ENCODE data around the gene MGAT4B.
A peak's percentile ranks its signal among the peaks of the same experiment; 100 is the strongest.

Gene MGAT4B

DNA sequence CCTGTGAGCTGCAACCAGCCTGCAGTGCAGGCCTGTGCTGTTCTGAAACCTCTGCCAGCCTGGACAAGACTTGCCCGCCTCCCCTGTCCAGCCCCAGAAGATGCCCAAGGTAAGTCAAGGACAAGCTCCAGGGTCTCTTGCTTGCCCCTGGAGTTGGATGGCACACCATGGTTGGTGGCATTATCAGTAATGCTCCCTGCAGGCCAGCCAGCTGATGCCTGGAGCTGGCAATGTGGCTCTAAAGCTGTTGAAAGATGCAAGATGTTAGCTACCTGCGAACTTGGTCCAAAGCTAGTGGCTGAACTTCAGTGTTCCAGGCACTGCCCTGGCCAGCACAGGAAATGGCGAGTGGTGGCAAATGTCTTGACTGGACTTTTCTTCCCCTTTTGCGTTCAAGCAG lies 26.8 kb downstream of the MGAT4B start:
- no peak overlapping the region for H2AFZ ChIP-seq (ENCODE audit: insufficient read depth, low read length, poor library complexity)
- peaks cover 11 to 20% of the 10 kb centered on the region in 2 experiments for H3K4me1 ChIP-seq (ENCODE audit: control insufficient read depth in 1 of 2, insufficient read depth in 2 of 2, low read length in 2 of 2)
- H3K79me1 ChIP-seq (ENCODE audit: low read length): no peaks in the 10 kb centered on the region
- no peaks in the 10 kb centered on the region for H3K9me3 ChIP-seq (ENCODE audit: insufficient read depth, low read depth, low read length)
- no peak overlapping the region for H3K9ac ChIP-seq (ENCODE audit: low read length)
- no peak overlapping the region for H3K4me2 ChIP-seq (ENCODE audit: low read length)
- H2BK12ac ChIP-seq (ENCODE audit: low read length): no peak overlapping the region
- no CpG with 5 or more reads among the region's 4 CpGs for WGBS (ENCODE audit: extremely low coverage, insufficient coverage, insufficient read length)
- H3K23ac ChIP-seq (ENCODE audit: low read length): no peak overlapping the region
- H3K27ac ChIP-seq (ENCODE audit: low read depth, low read length): no peak overlapping the region
- H3K4me3 ChIP-seq (ENCODE audit: low read depth, low read length): no peak overlapping the region
- H3K27me3 ChIP-seq (ENCODE audit: insufficient read depth, low read length): no peaks in the 10 kb centered on the region
- no peaks in the 10 kb centered on the region for H3K79me2 ChIP-seq (ENCODE audit: control insufficient read depth, insufficient read depth, low read length, poor library complexity)
- H2BK120ac ChIP-seq (ENCODE audit: insufficient read depth, low read length, poor library complexity): no peak overlapping the region
- H3K18ac ChIP-seq (ENCODE audit: low read length): no peak overlapping the region
- no peak for DNase-seq
- peaks cover 17 to 30% of the 10 kb centered on the region in 2 experiments for H3K36me3 ChIP-seq (ENCODE audit: control insufficient read depth in 1 of 2, insufficient read depth in 2 of 2, low read length in 2 of 2)
- H2BK5ac ChIP-seq (ENCODE audit: low read depth, low read length, poor library complexity): no peak overlapping the region
- H4K91ac ChIP-seq (ENCODE audit: low read depth, low read length): no peak overlapping the region
- no peak overlapping the region for H3K4ac ChIP-seq (ENCODE audit: low read depth, low read length)
- H4K8ac ChIP-seq (ENCODE audit: low read depth, low read length): no peak overlapping the region
- no peak overlapping the region for H3K14ac ChIP-seq (ENCODE audit: low read length)
- H4K12ac ChIP-seq (ENCODE audit: low read depth, low read length): no peak overlapping the region
- H2AK5ac ChIP-seq (ENCODE audit: low read length): no peak overlapping the region

DNA sequence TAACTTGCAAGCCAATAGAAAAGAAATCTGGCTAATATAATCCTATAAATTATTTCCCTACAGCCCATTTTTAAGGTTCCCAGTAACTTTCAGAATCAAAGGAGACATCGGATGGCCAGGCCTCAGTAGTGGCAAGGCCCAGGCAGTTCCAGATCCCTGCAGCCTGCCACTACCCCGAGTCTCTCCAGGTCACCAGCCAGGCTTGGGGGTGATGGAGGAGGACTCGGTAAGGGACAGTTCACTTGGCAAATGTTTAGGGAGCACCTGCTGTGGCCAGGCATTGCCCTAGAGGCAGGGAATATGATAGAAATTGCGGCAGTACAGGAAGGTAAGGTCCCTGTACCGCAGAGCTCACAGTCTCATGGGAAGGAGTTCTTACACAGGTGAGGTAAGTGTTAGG lies 28.1 kb downstream of the MGAT4B start:
- no CpG with 5 or more reads among the region's 5 CpGs for WGBS (ENCODE audit: extremely low coverage, insufficient coverage, insufficient read length)
- H3K4me3 ChIP-seq (ENCODE audit: low read depth, low read length): no peak overlapping the region
- DNase-seq: no peak
- H4K91ac ChIP-seq (ENCODE audit: low read depth, low read length): no peak overlapping the region
- no peak overlapping the region for H2BK120ac ChIP-seq (ENCODE audit: insufficient read depth, low read length, poor library complexity)
- H3K4ac ChIP-seq (ENCODE audit: low read depth, low read length): no peak overlapping the region
- peak overlapping the region; percentile 29 for H3K18ac ChIP-seq (ENCODE audit: low read length)
- no peak overlapping the region for H3K9ac ChIP-seq (ENCODE audit: low read length)
- H2BK5ac ChIP-seq (ENCODE audit: low read depth, low read length, poor library complexity): no peak overlapping the region
- H3K36me3 ChIP-seq (ENCODE audit: control insufficient read depth in 1 of 2, insufficient read depth in 2 of 2, low read length in 2 of 2): peaks cover 28 to 42% of the 10 kb centered on the region in 2 experiments
- no peak overlapping the region for H4K12ac ChIP-seq (ENCODE audit: low read depth, low read length)
- H3K4me1 ChIP-seq (ENCODE audit: control insufficient read depth in 1 of 2, insufficient read depth in 2 of 2, low read length in 2 of 2): peaks cover 11 to 20% of the 10 kb centered on the region in 2 experiments
- H2BK12ac ChIP-seq (ENCODE audit: low read length): no peak overlapping the region
- H3K27me3 ChIP-seq (ENCODE audit: insufficient read depth, low read length): no peaks in the 10 kb centered on the region
- no peak overlapping the region for H3K27ac ChIP-seq (ENCODE audit: low read depth, low read length)
- H3K4me2 ChIP-seq (ENCODE audit: low read length): no peak overlapping the region
- no peak overlapping the region for H2AFZ ChIP-seq (ENCODE audit: insufficient read depth, low read length, poor library complexity)
- no peaks in the 10 kb centered on the region for H3K79me2 ChIP-seq (ENCODE audit: control insufficient read depth, insufficient read depth, low read length, poor library complexity)
- H3K23ac ChIP-seq (ENCODE audit: low read length): no peak overlapping the region
- no peak overlapping the region for H2AK5ac ChIP-seq (ENCODE audit: low read length)
- no peaks in the 10 kb centered on the region for H3K9me3 ChIP-seq (ENCODE audit: insufficient read depth, low read depth, low read length)
- no peak overlapping the region for H3K14ac ChIP-seq (ENCODE audit: low read length)
- no peaks in the 10 kb centered on the region for H3K79me1 ChIP-seq (ENCODE audit: low read length)
- no peak overlapping the region for H4K8ac ChIP-seq (ENCODE audit: low read depth, low read length)

DNA sequence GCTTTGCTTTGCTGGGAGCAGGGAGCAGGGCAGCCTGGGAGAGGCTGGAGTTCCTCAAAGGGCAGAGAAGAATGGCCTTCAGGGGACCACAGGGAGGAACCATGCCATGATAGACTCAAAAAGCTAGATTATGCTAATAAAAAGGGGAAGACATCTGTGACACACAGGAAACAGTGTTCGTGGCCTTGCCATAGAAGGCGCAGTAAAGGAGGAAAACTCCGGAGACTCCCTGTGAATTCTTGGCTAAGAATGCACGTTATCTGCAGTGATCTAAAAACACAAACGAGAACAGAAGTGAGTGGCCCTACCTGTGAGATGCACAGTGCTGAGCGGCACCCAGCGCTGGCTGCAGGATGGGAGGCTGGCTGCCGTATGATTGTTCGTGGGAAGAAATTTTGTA lies 28.8 kb downstream of the MGAT4B start:
- WGBS (ENCODE audit: extremely low coverage, insufficient coverage, insufficient read length): no CpG with 5 or more reads among the region's 9 CpGs
- H3K14ac ChIP-seq (ENCODE audit: low read length): no peak overlapping the region
- peak overlapping the region; percentile 42 for H2BK5ac ChIP-seq (ENCODE audit: low read depth, low read length, poor library complexity)

DNA sequence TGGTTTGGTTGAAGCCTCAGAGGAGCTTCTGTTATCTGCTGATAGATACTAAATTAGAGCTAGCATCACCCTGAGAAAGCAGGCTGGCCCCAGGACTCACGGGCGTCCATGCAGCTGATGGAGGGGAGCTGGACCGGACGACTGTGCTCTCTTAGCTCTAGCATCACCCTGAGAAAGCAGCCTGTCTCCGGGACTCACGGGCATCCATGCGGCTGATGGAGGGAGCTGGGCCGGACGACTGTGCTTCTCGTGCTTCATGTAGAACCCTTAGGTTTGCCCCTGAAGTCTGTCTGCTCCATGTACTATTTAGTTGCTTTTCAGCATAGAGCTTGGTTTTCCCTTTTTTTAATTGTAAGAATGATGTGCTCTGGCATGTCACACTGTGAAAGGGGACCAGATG lies 29.2 kb downstream of the MGAT4B start:
- H3K4me1 ChIP-seq (ENCODE audit: control insufficient read depth in 1 of 2, insufficient read depth in 2 of 2, low read length in 2 of 2): peaks cover 11 to 20% of the 10 kb centered on the region in 2 experiments
- no peaks in the 10 kb centered on the region for H3K79me2 ChIP-seq (ENCODE audit: control insufficient read depth, insufficient read depth, low read length, poor library complexity)
- peaks cover 39 to 53% of the 10 kb centered on the region in 2 experiments for H3K36me3 ChIP-seq (ENCODE audit: control insufficient read depth in 1 of 2, insufficient read depth in 2 of 2, low read length in 2 of 2)
- no peak overlapping the region for H4K91ac ChIP-seq (ENCODE audit: low read depth, low read length)
- no peak overlapping the region for H3K23ac ChIP-seq (ENCODE audit: low read length)
- H2BK12ac ChIP-seq (ENCODE audit: low read length): no peak overlapping the region
- H3K18ac ChIP-seq (ENCODE audit: low read length): no peak overlapping the region
- WGBS (ENCODE audit: extremely low coverage, insufficient coverage, insufficient read length): no CpG with 5 or more reads among the region's 10 CpGs
- H3K4me2 ChIP-seq (ENCODE audit: low read length): no peak overlapping the region
- H3K4ac ChIP-seq (ENCODE audit: low read depth, low read length): no peak overlapping the region
- no peak overlapping the region for H3K4me3 ChIP-seq (ENCODE audit: low read depth, low read length)
- H4K12ac ChIP-seq (ENCODE audit: low read depth, low read length): no peak overlapping the region
- no peak overlapping the region for H3K9ac ChIP-seq (ENCODE audit: low read length)
- H3K27ac ChIP-seq (ENCODE audit: low read depth, low read length): peak overlapping the region; percentile 66
- no peak overlapping the region for H2AFZ ChIP-seq (ENCODE audit: insufficient read depth, low read length, poor library complexity)
- H3K27me3 ChIP-seq (ENCODE audit: insufficient read depth, low read length): no peaks in the 10 kb centered on the region
- no peak overlapping the region for H3K14ac ChIP-seq (ENCODE audit: low read length)
- no peaks in the 10 kb centered on the region for H3K79me1 ChIP-seq (ENCODE audit: low read length)
- no peak overlapping the region for H2BK120ac ChIP-seq (ENCODE audit: insufficient read depth, low read length, poor library complexity)
- H2AK5ac ChIP-seq (ENCODE audit: low read length): no peak overlapping the region
- no peaks in the 10 kb centered on the region for H3K9me3 ChIP-seq (ENCODE audit: insufficient read depth, low read depth, low read length)
- H4K8ac ChIP-seq (ENCODE audit: low read depth, low read length): no peak overlapping the region
- H2BK5ac ChIP-seq (ENCODE audit: low read depth, low read length, poor library complexity): peak overlapping the region; percentile 42
- no peak for DNase-seq

More for the DNA sequence above, 28.8 kb downstream of the MGAT4B start:
- H3K9me3 ChIP-seq (ENCODE audit: insufficient read depth, low read depth, low read length): no peaks in the 10 kb centered on the region
- no peak overlapping the region for H2BK12ac ChIP-seq (ENCODE audit: low read length)
- no peak overlapping the region for H4K91ac ChIP-seq (ENCODE audit: low read depth, low read length)
- H4K8ac ChIP-seq (ENCODE audit: low read depth, low read length): no peak overlapping the region
- peak; percentile 33 to 69 for DNase-seq
- H3K27me3 ChIP-seq (ENCODE audit: insufficient read depth, low read length): no peaks in the 10 kb centered on the region
- no peak overlapping the region for H2BK120ac ChIP-seq (ENCODE audit: insufficient read depth, low read length, poor library complexity)
- no peak overlapping the region for H3K4ac ChIP-seq (ENCODE audit: low read depth, low read length)
- H3K79me2 ChIP-seq (ENCODE audit: control insufficient read depth, insufficient read depth, low read length, poor library complexity): no peaks in the 10 kb centered on the region
- no peak overlapping the region for H3K4me3 ChIP-seq (ENCODE audit: low read depth, low read length)
- H3K9ac ChIP-seq (ENCODE audit: low read length): no peak overlapping the region
- H3K4me1 ChIP-seq (ENCODE audit: control insufficient read depth in 1 of 2, insufficient read depth in 2 of 2, low read length in 2 of 2): peaks cover 11 to 20% of the 10 kb centered on the region in 2 experiments
- peak overlapping the region; percentile 66 for H3K27ac ChIP-seq (ENCODE audit: low read depth, low read length)
- no peak overlapping the region for H3K4me2 ChIP-seq (ENCODE audit: low read length)
- no peak overlapping the region for H3K23ac ChIP-seq (ENCODE audit: low read length)
- H2AK5ac ChIP-seq (ENCODE audit: low read length): no peak overlapping the region
- H4K12ac ChIP-seq (ENCODE audit: low read depth, low read length): no peak overlapping the region
- H2AFZ ChIP-seq (ENCODE audit: insufficient read depth, low read length, poor library complexity): no peak overlapping the region
- H3K79me1 ChIP-seq (ENCODE audit: low read length): no peaks in the 10 kb centered on the region
- H3K18ac ChIP-seq (ENCODE audit: low read length): no peak overlapping the region
- peaks cover 35 to 49% of the 10 kb centered on the region in 2 experiments for H3K36me3 ChIP-seq (ENCODE audit: control insufficient read depth in 1 of 2, insufficient read depth in 2 of 2, low read length in 2 of 2)

Data from trophoblast cell (in vitro differentiated cells and primary cell).